Stimulated activated CD8-positive, alpha-beta memory T cell treated with anti-CD3 and anti-CD28 coated beads, Interleukin-12 subunit alpha, Interleukin-12 subunit beta, amount 100 ng/mL, for 24 hours (primary cell): ENCODE data around the gene AHNAK.
"Not testable (repeated sequence)": the region's sequence is repeated elsewhere in the genome, so short reads cannot be mapped to it uniquely, and the experiment has no call there.

Experiments used
- DNase-seq: peaks from one replicate; pipeline ENCODE4 v3.0.0-alpha.2; 2020; ENCODE audit errors: extremely low read depth

AHNAK gene

DNA sequence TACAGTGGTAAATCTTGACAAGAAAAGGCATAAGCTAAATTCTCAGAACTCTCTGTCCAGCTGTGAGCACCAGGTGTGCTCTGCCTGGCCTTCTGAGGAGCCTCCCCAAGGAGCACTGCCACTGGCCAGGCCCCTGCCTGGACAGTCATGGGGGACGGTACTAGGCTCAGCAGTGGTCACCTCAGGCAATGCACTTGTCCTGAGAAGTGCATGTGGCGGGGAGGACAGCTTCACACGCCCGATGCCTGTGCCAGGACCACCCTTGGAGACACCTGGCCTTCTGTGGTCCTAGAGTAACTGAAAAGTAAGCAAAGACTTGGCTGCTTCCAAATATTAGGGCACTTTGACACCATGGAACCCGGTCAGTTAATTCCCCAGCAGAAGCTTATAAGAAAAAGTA is 156.4 kb downstream of the AHNAK start:
- DNase-seq = no peak

DNA sequence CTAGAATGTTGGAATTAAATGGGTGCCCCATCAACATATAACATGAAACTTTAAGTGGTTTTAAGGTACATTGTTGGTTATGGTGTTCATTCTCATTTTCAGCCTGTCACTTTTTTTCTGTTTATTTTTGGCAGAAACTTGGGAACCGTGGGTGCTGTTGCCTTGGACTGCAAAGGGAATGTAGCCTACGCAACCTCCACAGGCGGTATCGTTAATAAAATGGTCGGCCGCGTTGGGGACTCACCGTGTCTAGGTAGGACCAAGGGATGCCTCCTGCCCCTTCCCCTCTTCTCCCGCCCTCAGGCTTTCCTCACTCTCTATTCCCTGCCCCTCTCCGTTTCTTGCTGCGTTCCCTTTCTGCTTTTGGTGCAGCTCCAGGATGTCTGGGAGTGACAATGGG is 157.6 kb downstream of the AHNAK start:
- DNase-seq = no peak

DNA sequence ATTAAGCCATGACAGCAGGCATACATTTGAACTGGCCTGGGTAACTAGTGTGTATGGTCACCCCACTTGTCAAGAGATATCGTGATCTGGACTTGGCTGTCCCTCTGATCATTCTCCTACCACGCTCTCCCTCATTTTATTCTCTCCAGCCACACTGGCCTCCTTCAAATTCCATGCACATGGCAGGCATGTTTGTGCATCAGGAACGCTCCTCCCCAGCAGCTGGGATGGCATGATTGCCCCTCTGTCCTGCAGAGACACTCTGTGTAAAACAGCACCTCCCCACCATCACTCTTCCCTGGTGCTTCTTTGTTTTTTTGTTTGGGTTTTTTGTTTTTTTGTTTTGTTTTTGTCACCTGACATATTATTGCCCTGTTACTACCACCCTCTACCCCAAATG is 159.2 kb downstream of the AHNAK start:
- no peak for DNase-seq

DNA sequence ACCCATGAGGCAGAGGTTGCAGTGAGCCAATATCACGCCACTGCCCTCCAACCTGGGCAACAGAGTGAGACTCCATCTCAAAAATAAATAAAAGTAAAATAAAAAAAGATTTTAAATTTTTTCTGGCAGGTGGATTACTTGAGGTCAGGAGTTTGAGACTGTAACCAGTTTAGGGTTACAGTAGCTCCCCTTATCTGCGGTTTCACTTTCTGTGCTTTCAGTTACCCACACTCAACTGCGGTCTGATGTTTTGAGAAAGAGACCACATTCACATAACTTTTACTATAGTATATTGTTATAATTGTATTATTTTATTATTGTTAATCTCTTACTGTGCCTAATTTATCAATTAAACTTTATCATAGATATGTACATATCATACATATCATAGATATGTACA is 160.5 kb downstream of the AHNAK start:
- not testable (repeated sequence) for DNase-seq

DNA sequence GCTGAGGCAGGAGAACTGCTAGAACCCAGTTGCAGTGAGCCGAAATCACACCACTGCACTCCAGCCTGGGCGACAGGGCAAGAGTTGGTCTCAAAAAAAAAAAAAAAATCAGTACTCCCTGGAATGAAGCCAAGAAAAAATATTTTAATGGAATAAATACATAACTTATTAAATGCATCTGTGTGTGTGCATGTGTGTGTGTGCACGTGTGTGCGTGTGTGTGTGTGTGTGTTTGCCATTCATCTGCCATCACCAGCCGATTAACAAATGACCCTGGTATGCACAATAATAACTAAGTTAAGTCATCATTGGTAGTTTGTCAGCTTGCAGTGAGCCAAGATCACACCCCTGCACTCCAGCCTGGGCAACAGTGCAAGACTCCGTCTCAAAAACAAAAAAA is 162.8 kb downstream of the AHNAK start:
- no peak for DNase-seq
